Measurements from ENCODE around the gene PARD3. TPM values are rescaled to one million over a fixed set of nuclear protein-coding genes. Genes with fewer than 3 reads are reported as not detected.

PARD3 gene
- total RNA-seq, 1 donor from 2014 or later = 0.11 TPM

GRCh38 chr10:34537629-34538231, 277.4 kb downstream of the PARD3 start:
- Mint-ChIP-seq H3K4me3 (no peak overlapping the region), H3K9me3 (no peaks in the 10 kb centered on the region), H3K4me1 (peaks cover 15% of the 10 kb centered on the region), H3K27ac (no peak overlapping the region), H3K27me3 (no peaks in the 10 kb centered on the region), H3K36me3 (ENCODE audit: low read depth) (no peaks in the 10 kb centered on the region)
- DNase-seq (no peak), ATAC-seq (ENCODE audit: low read depth) (no peak)
- intact Hi-C loops (cut with micrococcal nuclease) = no loop called here
- ChIA-PET POLR2A (no interaction called here), CTCF (no interaction called here)
- TF ChIP-seq, protein P1, sequence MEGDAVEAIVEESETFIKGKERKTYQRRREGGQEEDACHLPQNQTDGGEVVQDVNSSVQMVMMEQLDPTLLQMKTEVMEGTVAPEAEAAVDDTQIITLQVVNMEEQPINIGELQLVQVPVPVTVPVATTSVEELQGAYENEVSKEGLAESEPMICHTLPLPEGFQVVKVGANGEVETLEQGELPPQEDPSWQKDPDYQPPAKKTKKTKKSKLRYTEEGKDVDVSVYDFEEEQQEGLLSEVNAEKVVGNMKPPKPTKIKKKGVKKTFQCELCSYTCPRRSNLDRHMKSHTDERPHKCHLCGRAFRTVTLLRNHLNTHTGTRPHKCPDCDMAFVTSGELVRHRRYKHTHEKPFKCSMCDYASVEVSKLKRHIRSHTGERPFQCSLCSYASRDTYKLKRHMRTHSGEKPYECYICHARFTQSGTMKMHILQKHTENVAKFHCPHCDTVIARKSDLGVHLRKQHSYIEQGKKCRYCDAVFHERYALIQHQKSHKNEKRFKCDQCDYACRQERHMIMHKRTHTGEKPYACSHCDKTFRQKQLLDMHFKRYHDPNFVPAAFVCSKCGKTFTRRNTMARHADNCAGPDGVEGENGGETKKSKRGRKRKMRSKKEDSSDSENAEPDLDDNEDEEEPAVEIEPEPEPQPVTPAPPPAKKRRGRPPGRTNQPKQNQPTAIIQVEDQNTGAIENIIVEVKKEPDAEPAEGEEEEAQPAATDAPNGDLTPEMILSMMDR (IDR thresholded peaks at IDR 0.05) = no peak

GRCh38 chr10:34535872-34536271, 279.2 kb downstream of the PARD3 start:
- POLR2A ChIA-PET = no interaction called here
- intact Hi-C loops (cut with micrococcal nuclease) = no loop called here
- Mint-ChIP-seq H3K36me3 (ENCODE audit: low read depth) (no peaks in the 10 kb centered on the region), H3K27ac (no peak overlapping the region), H3K27me3 (no peaks in the 10 kb centered on the region), H3K4me3 (no peak overlapping the region), H3K9me3 (no peaks in the 10 kb centered on the region), H3K4me1 (peaks cover 15% of the 10 kb centered on the region)
- DNase-seq (no peak), ATAC-seq (ENCODE audit: low read depth) (no peak)
- CTCF ChIA-PET = no interaction called here
- TF ChIP-seq, protein P1 (IDR thresholded peaks at IDR 0.05) = no peak

DNA sequence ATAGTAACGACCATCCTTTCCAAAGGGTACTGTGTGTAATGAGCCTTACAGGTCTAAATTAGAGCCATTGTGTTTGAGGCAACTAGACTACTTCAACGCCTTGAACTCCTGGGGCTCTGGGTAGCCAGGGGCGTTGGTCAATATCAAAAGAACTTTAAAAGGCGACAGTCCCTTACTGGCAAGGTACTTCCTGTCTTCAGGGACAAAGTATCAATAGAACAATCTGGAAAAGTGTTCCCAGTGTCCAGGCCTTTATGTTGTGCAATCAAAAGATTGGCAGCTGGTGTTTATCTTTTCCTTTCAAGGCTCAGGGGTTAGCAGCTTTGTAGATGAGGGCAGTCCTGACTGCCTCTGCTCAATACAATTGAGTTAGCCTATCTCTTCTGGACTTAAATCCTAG, 284.3 kb downstream of the PARD3 start:
- ChIA-PET POLR2A (no interaction called here), CTCF (no interaction called here)
- Mint-ChIP-seq H3K27ac (no peak overlapping the region), H3K36me3 (ENCODE audit: low read depth) (no peaks in the 10 kb centered on the region), H3K4me3 (no peak overlapping the region), H3K4me1 (no peaks in the 10 kb centered on the region), H3K9me3 (no peaks in the 10 kb centered on the region), H3K27me3 (no peaks in the 10 kb centered on the region)
- ATAC-seq (ENCODE audit: low read depth) = no peak
- intact Hi-C loops (cut with micrococcal nuclease) = no loop called here
- DNase-seq = no peak
- TF ChIP-seq, protein P1 (IDR thresholded peaks at IDR 0.05) = no peak

- TF ChIP-seq, protein P1 (IDR thresholded peaks at IDR 0.05) = no peak
- DNase-seq (no peak), ATAC-seq (ENCODE audit: low read depth) (no peak)
- Mint-ChIP-seq H3K27ac (no peak overlapping the region), H3K36me3 (ENCODE audit: low read depth) (no peaks in the 10 kb centered on the region), H3K4me1 (no peaks in the 10 kb centered on the region), H3K27me3 (no peaks in the 10 kb centered on the region), H3K4me3 (no peak overlapping the region), H3K9me3 (no peaks in the 10 kb centered on the region)
- ChIA-PET CTCF (no interaction called here), POLR2A (no interaction called here)
- intact Hi-C loops (cut with micrococcal nuclease) = no loop called here
Measured at GRCh38 chr10:34528320-34528719, 286.8 kb downstream of the PARD3 start.

DNA sequence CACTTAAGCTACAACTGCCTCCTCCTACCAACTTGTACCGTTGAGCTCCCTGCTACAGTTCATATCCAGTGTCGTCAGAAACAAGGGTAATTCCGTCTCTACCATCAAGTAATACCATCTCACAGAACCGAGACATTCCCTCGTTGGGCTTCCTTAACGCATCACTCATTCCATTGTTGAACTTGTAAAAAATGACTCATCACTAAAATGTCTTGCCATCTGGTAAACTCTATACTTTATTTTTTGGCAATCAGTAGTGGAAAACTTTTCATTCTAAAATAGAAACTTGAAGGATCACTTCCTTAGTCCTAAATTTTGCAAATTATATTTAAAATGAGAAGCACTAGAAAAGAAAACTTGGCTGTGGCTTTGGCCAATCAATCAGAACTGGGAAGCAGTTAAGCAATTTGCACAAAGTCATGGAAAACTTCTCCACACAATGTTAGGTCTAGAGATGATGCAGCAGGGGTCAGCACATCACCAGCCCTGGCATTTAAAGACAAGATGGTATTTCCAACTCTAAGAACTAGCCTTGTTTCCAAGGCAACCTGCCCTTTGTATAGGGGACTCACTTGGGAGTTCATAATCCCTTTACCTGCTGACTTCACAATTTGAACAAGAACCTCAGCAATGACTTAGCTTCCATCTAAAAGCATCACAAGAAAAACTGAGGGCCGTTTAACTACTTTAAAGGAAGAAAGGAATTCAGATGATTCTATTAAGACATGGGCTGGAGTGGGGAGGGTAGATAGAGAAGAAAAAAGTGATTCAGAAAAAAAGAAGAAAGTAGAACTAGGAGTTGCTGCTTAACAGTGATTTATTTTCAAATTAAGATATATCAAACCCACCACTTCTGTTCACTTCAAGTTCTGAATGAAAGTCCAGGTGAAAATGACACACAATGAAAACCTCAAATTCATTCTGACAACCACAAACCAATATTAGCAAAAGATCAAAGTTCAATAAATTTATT, 288.1 kb downstream of the PARD3 start:
- Mint-ChIP-seq H3K27me3 (no peaks in the 10 kb centered on the region), H3K27ac (no peak overlapping the region), H3K4me1 (no peaks in the 10 kb centered on the region), H3K4me3 (no peak overlapping the region), H3K9me3 (no peaks in the 10 kb centered on the region), H3K36me3 (ENCODE audit: low read depth) (no peaks in the 10 kb centered on the region)
- ChIA-PET POLR2A (no interaction called here), CTCF (no interaction called here)
- intact Hi-C loops (cut with micrococcal nuclease) = no loop called here
- no peak for DNase-seq
- TF ChIP-seq, protein P1 (IDR thresholded peaks at IDR 0.05) = no peak
- no peak for ATAC-seq (ENCODE audit: low read depth)

Measured in activated B cell treated with CpG ODN at 0.5 μM for 24 hours (primary cell).